Fibroblast of the aortic adventitia (primary cell): ENCODE measurements around the gene ITGA1. TPM values are rescaled to one million over a fixed set of nuclear protein-coding genes. Genes with fewer than 3 reads are reported as not detected.

Experiments
- DNase-seq: peaks from one replicate; pipeline ENCODE4 v3.0.0-alpha.2; 2010; ENCODE audit warnings: low read depth
- H3K4me3 ChIP-seq: 2 replicates; pipeline ENCODE4 v1.5.1; 2011; ENCODE audit warnings: low read depth, mild to moderate bottlenecking, control low read depth, low read length, moderate library complexity
- total RNA-seq: library from RNA; depleted of rRNA; stranded (reverse); fragments of >200 nt; gene quantifications from 2 replicates; pipeline ENCODE4 v1.2.3, GENCODE V29; 2012; ENCODE audit warnings: low replicate concordance
- TF ChIP-seq, protein P1 (sequence below): IDR thresholded peaks from 2 replicates; pipeline ENCODE4 v1.5.1; 2011; ENCODE audit warnings: mild to moderate bottlenecking, low read length, control low read depth, inconsistent platforms; ENCODE audit not compliant: insufficient read depth

ITGA1 gene
- total RNA-seq, 1 donor = 4.2 TPM

DNA sequence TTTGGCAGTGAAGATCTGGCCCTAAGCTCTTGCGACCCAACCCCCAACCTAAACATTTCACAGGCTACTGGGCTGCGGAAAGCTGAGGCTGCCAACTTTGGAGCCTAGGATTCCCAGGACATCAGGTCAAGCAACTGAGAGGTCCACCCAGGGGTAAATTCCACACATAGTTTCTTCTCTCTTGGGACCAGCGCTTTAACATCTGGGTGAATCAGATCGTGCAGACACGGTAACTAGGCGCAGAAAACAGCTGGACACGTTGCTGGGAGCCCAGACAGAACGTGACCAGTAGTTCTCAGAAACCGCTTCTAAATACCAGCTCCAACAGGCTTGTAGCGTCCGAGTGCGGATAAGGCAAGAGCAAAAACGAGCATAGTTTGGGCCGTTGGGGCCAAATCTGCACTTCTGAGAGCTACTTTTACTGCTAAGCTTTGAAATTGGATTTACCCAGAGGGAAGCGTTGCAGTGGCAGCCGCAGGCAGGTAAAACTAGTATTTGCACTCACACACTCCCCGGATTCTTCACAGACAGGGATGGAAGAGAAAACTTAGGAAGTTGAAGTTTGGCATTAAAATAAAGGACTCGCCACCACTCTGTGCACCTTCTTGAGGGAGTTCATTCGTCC, 11.8 kb downstream of the ITGA1 start:
- TF ChIP-seq, protein P1, sequence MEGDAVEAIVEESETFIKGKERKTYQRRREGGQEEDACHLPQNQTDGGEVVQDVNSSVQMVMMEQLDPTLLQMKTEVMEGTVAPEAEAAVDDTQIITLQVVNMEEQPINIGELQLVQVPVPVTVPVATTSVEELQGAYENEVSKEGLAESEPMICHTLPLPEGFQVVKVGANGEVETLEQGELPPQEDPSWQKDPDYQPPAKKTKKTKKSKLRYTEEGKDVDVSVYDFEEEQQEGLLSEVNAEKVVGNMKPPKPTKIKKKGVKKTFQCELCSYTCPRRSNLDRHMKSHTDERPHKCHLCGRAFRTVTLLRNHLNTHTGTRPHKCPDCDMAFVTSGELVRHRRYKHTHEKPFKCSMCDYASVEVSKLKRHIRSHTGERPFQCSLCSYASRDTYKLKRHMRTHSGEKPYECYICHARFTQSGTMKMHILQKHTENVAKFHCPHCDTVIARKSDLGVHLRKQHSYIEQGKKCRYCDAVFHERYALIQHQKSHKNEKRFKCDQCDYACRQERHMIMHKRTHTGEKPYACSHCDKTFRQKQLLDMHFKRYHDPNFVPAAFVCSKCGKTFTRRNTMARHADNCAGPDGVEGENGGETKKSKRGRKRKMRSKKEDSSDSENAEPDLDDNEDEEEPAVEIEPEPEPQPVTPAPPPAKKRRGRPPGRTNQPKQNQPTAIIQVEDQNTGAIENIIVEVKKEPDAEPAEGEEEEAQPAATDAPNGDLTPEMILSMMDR = no peak
- DNase-seq = peak; percentile 89
- H3K4me3 ChIP-seq = peak overlapping the region; percentile 91

DNA sequence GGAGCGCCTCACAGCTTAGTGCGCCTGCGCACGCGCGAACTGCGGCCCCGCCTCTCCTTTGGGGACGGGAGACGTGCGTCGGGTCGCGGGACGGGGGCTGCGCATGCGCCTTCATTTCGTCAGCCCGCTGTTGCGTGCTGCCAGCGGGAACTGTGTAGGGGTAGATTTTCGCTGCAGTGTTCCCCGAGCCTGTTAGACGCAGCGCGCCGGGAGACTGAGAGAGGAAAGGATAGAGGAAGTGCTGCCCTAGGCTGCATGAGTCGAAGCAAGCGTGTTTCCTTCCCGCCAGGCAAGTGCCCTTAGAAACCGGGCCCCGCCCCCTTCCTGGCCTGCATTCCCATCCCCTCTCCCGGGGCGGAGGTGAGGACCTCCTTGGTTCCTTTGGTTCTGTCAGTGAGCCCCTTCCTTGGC, 12.3 kb downstream of the ITGA1 start:
- TF ChIP-seq, protein P1 = no peak
- DNase-seq = peak; percentile 94
- peak overlapping the region; percentile 91 for H3K4me3 ChIP-seq

DNA sequence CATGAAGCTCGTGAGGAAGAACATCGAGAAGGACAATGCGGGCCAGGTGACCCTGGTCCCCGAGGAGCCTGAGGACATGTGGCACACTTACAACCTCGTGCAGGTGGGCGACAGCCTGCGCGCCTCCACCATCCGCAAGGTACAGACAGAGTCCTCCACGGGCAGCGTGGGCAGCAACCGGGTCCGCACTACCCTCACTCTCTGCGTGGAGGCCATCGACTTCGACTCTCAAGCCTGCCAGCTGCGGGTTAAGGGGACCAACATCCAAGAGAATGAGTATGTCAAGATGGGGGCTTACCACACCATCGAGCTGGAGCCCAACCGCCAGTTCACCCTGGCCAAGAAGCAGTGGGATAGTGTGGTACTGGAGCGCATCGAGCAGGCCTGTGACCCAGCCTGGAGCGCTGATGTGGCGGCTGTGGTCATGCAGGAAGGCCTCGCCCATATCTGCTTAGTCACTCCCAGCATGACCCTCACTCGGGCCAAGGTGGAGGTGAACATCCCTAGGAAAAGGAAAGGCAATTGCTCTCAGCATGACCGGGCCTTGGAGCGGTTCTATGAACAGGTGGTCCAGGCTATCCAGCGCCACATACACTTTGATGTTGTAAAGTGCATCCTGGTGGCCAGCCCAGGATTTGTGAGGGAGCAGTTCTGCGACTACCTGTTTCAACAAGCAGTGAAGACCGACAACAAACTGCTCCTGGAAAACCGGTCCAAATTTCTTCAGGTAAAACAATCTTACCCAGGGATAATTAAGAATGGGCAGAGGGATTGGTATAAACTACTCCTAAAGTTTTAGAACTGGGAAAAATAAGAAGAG, 12.9 kb downstream of the ITGA1 start:
- TF ChIP-seq, protein P1 = peak; percentile 23
- DNase-seq = peak; percentile 64
- peak overlapping the region; percentile 91 for H3K4me3 ChIP-seq

DNA sequence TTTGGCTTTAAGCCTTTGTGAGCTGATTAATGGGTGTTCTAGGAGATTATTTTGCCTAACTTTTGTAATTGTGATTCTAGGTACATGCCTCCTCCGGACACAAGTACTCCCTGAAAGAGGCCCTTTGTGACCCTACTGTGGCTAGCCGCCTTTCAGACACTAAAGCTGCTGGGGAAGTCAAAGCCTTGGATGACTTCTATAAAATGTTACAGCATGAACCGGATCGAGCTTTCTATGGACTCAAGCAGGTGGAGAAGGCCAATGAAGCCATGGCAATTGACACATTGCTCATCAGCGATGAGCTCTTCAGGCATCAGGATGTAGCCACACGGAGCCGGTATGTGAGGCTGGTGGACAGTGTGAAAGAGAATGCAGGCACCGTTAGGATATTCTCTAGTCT, 13.6 kb downstream of the ITGA1 start:
- no peak for DNase-seq
- peak overlapping the region; percentile 91 for H3K4me3 ChIP-seq
- TF ChIP-seq, protein P1 = no peak

DNA sequence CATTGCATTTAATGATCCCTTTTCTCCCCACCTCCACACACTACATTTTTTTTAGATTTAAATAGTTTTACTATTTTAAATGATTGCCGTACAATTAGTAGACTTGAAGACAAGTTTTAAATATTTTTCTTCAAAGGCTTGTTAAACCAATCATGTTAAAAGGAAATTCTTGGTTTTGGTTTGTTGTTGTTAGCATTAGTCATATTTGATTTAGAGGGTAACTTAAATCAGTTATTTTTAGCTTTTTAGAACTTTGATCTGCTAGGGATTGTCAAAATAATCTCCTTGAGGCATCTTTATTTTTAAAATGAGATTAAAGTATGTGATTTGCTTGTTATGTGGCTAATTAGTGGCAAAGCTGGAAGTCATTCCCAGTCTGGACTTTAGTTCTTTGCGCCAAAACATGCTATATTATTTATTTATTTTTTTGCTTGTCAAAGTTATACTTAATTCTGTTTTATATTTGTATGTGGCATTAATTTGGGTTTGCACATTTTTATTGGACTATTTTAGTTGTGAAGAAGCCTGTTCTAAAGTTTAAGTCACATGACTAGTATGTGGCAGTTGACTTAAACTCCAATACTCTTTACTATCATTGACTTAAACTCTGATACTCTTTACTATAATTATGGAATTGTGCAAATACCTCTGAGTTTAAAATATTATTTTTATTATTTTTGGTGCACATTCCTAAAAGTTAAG, 14.7 kb downstream of the ITGA1 start:
- no peak for DNase-seq
- peak overlapping the region; percentile 91 for H3K4me3 ChIP-seq
- TF ChIP-seq, protein P1 = no peak

DNA sequence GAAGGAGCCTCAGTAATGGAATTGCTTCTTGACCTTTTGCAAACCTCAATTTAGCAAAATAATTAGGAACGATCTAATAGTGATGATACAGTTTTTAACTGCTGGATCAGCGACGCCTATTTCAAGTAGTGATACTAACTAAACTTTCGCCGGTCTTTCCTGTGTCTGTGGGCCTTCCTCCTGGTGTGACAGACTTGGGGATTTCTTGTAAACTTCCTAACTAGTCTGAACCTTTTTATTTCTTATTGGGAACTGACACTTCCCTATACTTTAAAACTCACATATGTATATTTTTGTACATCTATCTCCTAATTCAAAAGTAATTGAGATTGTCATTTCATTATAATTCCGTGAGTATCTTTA, 15.2 kb downstream of the ITGA1 start:
- peak overlapping the region; percentile 91 for H3K4me3 ChIP-seq
- TF ChIP-seq, protein P1 = no peak
- DNase-seq = no peak
